H9 (cell line): Measurements from ENCODE around the gene ATP6V1C2. TPM values are rescaled to one million over a fixed set of nuclear protein-coding genes. Genes with fewer than 3 reads are reported as not detected.

Source experiments
- DNase-seq: peaks from one replicate; pipeline ENCODE4 v3.0.0-alpha.2; 2017
- H2AFZ ChIP-seq: one replicate; pipeline ENCODE4 v1.6.1; 2013; ENCODE audit warnings: mild to moderate bottlenecking, low read length, control low read depth, moderate library complexity
- H2AK5ac ChIP-seq: 2 replicates; pipeline ENCODE4 v1.6.1; 2013; ENCODE audit warnings: low read length, control low read depth, mixed read lengths; ENCODE audit not compliant: insufficient read length
- H2BK120ac ChIP-seq: one replicate; pipeline ENCODE4 v1.6.1; 2013; ENCODE audit warnings: low read depth, mild to moderate bottlenecking, low read length, control low read depth, inconsistent platforms; ENCODE audit not compliant: poor library complexity, severe bottlenecking
- H2BK12ac ChIP-seq: 2 replicates; pipeline ENCODE4 v1.6.1; 2013; ENCODE audit warnings: low read length, control low read depth, mixed read lengths, low read depth; ENCODE audit not compliant: insufficient read length
- H2BK15ac ChIP-seq: 2 replicates; pipeline ENCODE4 v1.6.1; 2013; ENCODE audit warnings: low read depth, low read length, control low read depth
- H2BK20ac ChIP-seq: one replicate; pipeline ENCODE4 v1.6.1; 2013; ENCODE audit warnings: low read depth, mild to moderate bottlenecking, low read length, control low read depth, inconsistent platforms; ENCODE audit not compliant: poor library complexity, severe bottlenecking
- H2BK5ac ChIP-seq: 2 replicates; pipeline ENCODE4 v1.6.1; 2013; ENCODE audit warnings: low read length, control low read depth, mixed read lengths; ENCODE audit not compliant: insufficient read length
- H3K14ac ChIP-seq: 2 replicates; pipeline ENCODE4 v1.6.1; 2013; ENCODE audit warnings: low read length, control low read depth; ENCODE audit not compliant: insufficient read depth
- H3K18ac ChIP-seq: 2 replicates; pipeline ENCODE4 v1.6.1; 2013; ENCODE audit warnings: low read depth, mild to moderate bottlenecking, mixed read lengths, low read length, control low read depth; ENCODE audit not compliant: insufficient read length
- H3K23ac ChIP-seq: 2 replicates; pipeline ENCODE4 v1.6.1; 2013; ENCODE audit warnings: low read length, control low read depth, mixed read lengths, low read depth; ENCODE audit not compliant: insufficient read length
- H3K23me2 ChIP-seq: 2 replicates; pipeline ENCODE4 v1.6.1; 2013; ENCODE audit warnings: low read depth, mild to moderate bottlenecking, mixed read lengths, low read length, control low read depth; ENCODE audit not compliant: insufficient read length, poor library complexity, severe bottlenecking
- H3K27ac ChIP-seq: 2 replicates; pipeline ENCODE4 v1.5.1; 2013; ENCODE audit warnings: low read length, control low read depth, mixed read lengths, low read depth; ENCODE audit not compliant: insufficient read length
- H3K27me3 ChIP-seq: 2 replicates; pipeline ENCODE4 v1.6.1; 2013; ENCODE audit warnings: low read length, control low read depth, inconsistent platforms; ENCODE audit not compliant: insufficient read depth
- H3K4ac ChIP-seq: 2 replicates; pipeline ENCODE4 v1.6.1; 2013; ENCODE audit warnings: low read depth, mild to moderate bottlenecking, control low read depth, inconsistent platforms, low read length, moderate library complexity
- H3K4me1 ChIP-seq: 2 replicates; pipeline ENCODE4 v1.6.1; 2013; ENCODE audit warnings: low read length, control low read depth, inconsistent platforms; ENCODE audit not compliant: insufficient read depth
- H3K4me2 ChIP-seq: 2 replicates; pipeline ENCODE4 v1.6.1; 2013; ENCODE audit warnings: low read length, control low read depth, mixed read lengths; ENCODE audit not compliant: insufficient read length, insufficient read depth
- H3K56ac ChIP-seq: 2 replicates; pipeline ENCODE4 v1.6.1; 2013; ENCODE audit warnings: low read depth, mild to moderate bottlenecking, mixed read lengths, low read length, control low read depth; ENCODE audit not compliant: insufficient read length
- H3K79me1 ChIP-seq: 2 replicates; pipeline ENCODE4 v1.6.1; 2013; ENCODE audit warnings: low read depth, mild to moderate bottlenecking, moderate library complexity, low read length, control low read depth, inconsistent platforms; ENCODE audit not compliant: insufficient read depth, poor library complexity, severe bottlenecking
- H3K79me2 ChIP-seq: 2 replicates; pipeline ENCODE4 v1.6.1; 2013; ENCODE audit warnings: low read length, control low read depth, inconsistent platforms; ENCODE audit not compliant: insufficient read depth
- H3K9ac ChIP-seq: 2 replicates; pipeline ENCODE4 v1.6.1; 2013; ENCODE audit warnings: low read length, control low read depth, mixed read lengths; ENCODE audit not compliant: insufficient read length; ENCODE audit errors: extremely low read depth
- H3K9me3 ChIP-seq: one replicate; pipeline ENCODE4 v1.6.1; 2013; ENCODE audit warnings: low read depth, low read length, inconsistent platforms; ENCODE audit not compliant: control insufficient read depth
- H3T11ph ChIP-seq: one replicate; pipeline ENCODE4 v1.6.1; 2013; ENCODE audit warnings: mild to moderate bottlenecking, low read length, control low read depth, inconsistent platforms
- H4K20me1 ChIP-seq: one replicate; pipeline ENCODE4 v1.6.1; 2013; ENCODE audit not compliant: control insufficient read depth, insufficient read length, insufficient read depth
- H4K5ac ChIP-seq: 2 replicates; pipeline ENCODE4 v1.6.1; 2013; ENCODE audit warnings: low read depth, mild to moderate bottlenecking, mixed read lengths, low read length, control low read depth; ENCODE audit not compliant: insufficient read length
- H4K8ac ChIP-seq: replicated peaks from 2 replicates; pipeline ENCODE4 v1.6.1; 2013; ENCODE audit warnings: low read length, control low read depth, mixed read lengths, low read depth; ENCODE audit not compliant: insufficient read length
- H4K91ac ChIP-seq: 2 replicates; pipeline ENCODE4 v1.6.1; 2013; ENCODE audit warnings: low read depth, mild to moderate bottlenecking, moderate library complexity, mixed read lengths, low read length, control low read depth; ENCODE audit not compliant: insufficient read length
- H3K27ac Mint-ChIP-seq, 3 experiments: 2 replicates in 2 of 3; 3 replicates in 1 of 3; pipeline ENCODE4 v1.8.0; 2020 to 2021; ENCODE audit warnings: mixed read lengths in 3 of 3, mild to moderate bottlenecking in 1 of 3, moderate library complexity in 1 of 3
- H3K27me3 Mint-ChIP-seq: 2 replicates; pipeline ENCODE4 v1.8.0; 2021; ENCODE audit warnings: low read depth, mild to moderate bottlenecking, moderate library complexity, mixed read lengths
- H3K36me3 Mint-ChIP-seq, 3 experiments: 2 replicates in 2 of 3; 3 replicates in 1 of 3; pipeline ENCODE4 v1.8.0; 2020 to 2021; ENCODE audit warnings: low read depth in 3 of 3, mixed read lengths in 3 of 3; ENCODE audit not compliant: insufficient read depth in 1 of 3
- H3K4me1 Mint-ChIP-seq, 2 experiments: 2 replicates each; pipeline ENCODE4 v1.8.0; 2020; ENCODE audit warnings: mixed read lengths in 2 of 2
- H3K4me3 Mint-ChIP-seq, 2 experiments: 2 replicates in 1 of 2; 3 replicates in 1 of 2; pipeline ENCODE4 v1.8.0; 2020 to 2021; ENCODE audit warnings: mild to moderate bottlenecking in 2 of 2, mixed read lengths in 2 of 2, moderate library complexity in 1 of 2
- H3K9me3 Mint-ChIP-seq, 2 experiments: 2 replicates in 1 of 2; 3 replicates in 1 of 2; pipeline ENCODE4 v1.8.0; 2020; ENCODE audit warnings: mild to moderate bottlenecking in 2 of 2, mixed read lengths in 2 of 2, moderate library complexity in 1 of 2
- CTCF ChIP-seq: fragments of 200-600 bp; sonication (generic); conservative IDR thresholded peaks from 3 replicates; pipeline ENCODE4 v1.8.0; 2021; ENCODE audit warnings: antibody characterized with exemption, mild to moderate bottlenecking
- WGBS: extraction: QIAGEN DNeasy Blood & Tissue Kit; methylation state at CpG from one replicate; pipeline ENCODE4 v1.1.7; 2013; ENCODE audit warnings: missing lambda C conversion rate, low lambda C conversion rate, mixed read lengths; ENCODE audit not compliant: insufficient read length; ENCODE audit errors: extremely low coverage; 5-methylcytosine and 5-hydroxymethylcytosine counted together
- total RNA-seq: library from RNA; stranded (reverse); gene quantifications from 2 replicates; pipeline ENCODE4 v1.2.1, GENCODE V29; 2021

ATP6V1C2 gene
- total RNA-seq, 1 experiment from 2014 or later = 1.2 TPM

- Histone ChIP-seq H4K20me1 (no peaks in the 10 kb centered on the region), H2AK5ac (no peak overlapping the region), H2BK120ac (no peak overlapping the region), H3K56ac (no peak overlapping the region), H3K4me2 (no peak overlapping the region), H4K91ac (no peak overlapping the region), H3K9ac (no peak overlapping the region), H3K4ac (no peak overlapping the region), H3K9me3 (no peaks in the 10 kb centered on the region), H3K27me3 (no peaks in the 10 kb centered on the region), H3K27ac (no peak overlapping the region), H2AFZ (no peak overlapping the region), H3K18ac (no peak overlapping the region), H3K23ac (no peak overlapping the region), H3K79me2 (no peaks in the 10 kb centered on the region), H3K79me1 (no peaks in the 10 kb centered on the region), H3K23me2 (no peaks in the 10 kb centered on the region), H4K8ac (no peak overlapping the region), H3K4me1 (no peaks in the 10 kb centered on the region), H4K5ac (no peak overlapping the region), H2BK5ac (no peak overlapping the region), H3K14ac (no peak overlapping the region), H2BK12ac (no peak overlapping the region), H2BK20ac (no peak overlapping the region), H2BK15ac (no peak overlapping the region), H3T11ph (no peak overlapping the region)
- Mint-ChIP-seq H3K27me3 (no peaks in the 10 kb centered on the region), H3K36me3 (peaks cover 71 to 95% (median 88%) of the 10 kb centered on the region in 3 experiments), H3K4me1 (no peaks in the 10 kb centered on the region), H3K4me3 (no peak overlapping the region), H3K27ac (no peak overlapping the region), H3K9me3 (no peaks in the 10 kb centered on the region)
- no CpG with 5 or more reads among the region's 9 CpGs for WGBS
- DNase-seq = no peak
- no peak for TF ChIP-seq CTCF
Measured at GRCh38 chr2:10784719-10785118, 63.3 kb downstream of the ATP6V1C2 start.
